SK-N-SH treated with all-trans-retinoic acid at 6 μM for 48 hours (cell line): Measurements from ENCODE around the gene CIT.

Source experiments
- ARNTL ChIP-seq: fragments of 450-650 bp; formaldehyde crosslinking; IDR thresholded peaks from 2 replicates; pipeline ENCODE4 v1.5.0; 2020; ENCODE audit warnings: low read depth, mild to moderate bottlenecking, moderate library complexity, borderline replicate concordance
- ESRRG ChIP-seq: fragments of 250-450 bp; sonication (Bioruptor Pico); IDR thresholded peaks from 2 replicates; pipeline ENCODE4 v1.6.1; 2021; ENCODE audit warnings: mild to moderate bottlenecking
- PPARA ChIP-seq: fragments of 250-450 bp; sonication (Bioruptor Pico); IDR thresholded peaks from 2 replicates; pipeline ENCODE4 v1.5.0; 2020; ENCODE audit warnings: mild to moderate bottlenecking, borderline replicate concordance
- RARB ChIP-seq: fragments of 250-450 bp; sonication (Bioruptor Pico); IDR thresholded peaks from 2 replicates; pipeline ENCODE4 v1.8.0; 2021; ENCODE audit warnings: mild to moderate bottlenecking, moderate library complexity
- SNAI2 ChIP-seq: fragments of 250-450 bp; sonication (Bioruptor Pico); IDR thresholded peaks from 2 replicates; pipeline ENCODE4 v1.5.0; 2020; ENCODE audit warnings: mild to moderate bottlenecking, moderate library complexity
- TCF4 ChIP-seq: fragments of 250-450 bp; sonication (Bioruptor Pico); IDR thresholded peaks from 2 replicates; pipeline ENCODE4 v1.8.0; 2021; ENCODE audit warnings: mild to moderate bottlenecking, moderate library complexity, borderline replicate concordance
- ZC3H10 ChIP-seq: fragments of 250-450 bp; sonication (Bioruptor Pico); IDR thresholded peaks from 2 replicates; pipeline ENCODE4 v1.5.1; 2021; ENCODE audit warnings: mild to moderate bottlenecking, moderate library complexity
- ZFP3 ChIP-seq: fragments of 250-450 bp; sonication (Bioruptor Pico); IDR thresholded peaks from 2 replicates; pipeline ENCODE4 v1.5.0; 2020; ENCODE audit warnings: mild to moderate bottlenecking, moderate library complexity
- TF ChIP-seq, protein P1 (sequence below): fragments of 250-450 bp; sonication (Bioruptor Pico); IDR thresholded peaks from 2 replicates; pipeline ENCODE4 v1.8.0; 2021; ENCODE audit warnings: low read depth, mild to moderate bottlenecking, moderate library complexity, borderline replicate concordance
- TF ChIP-seq, protein P2 (sequence below): fragments of 250-450 bp; sonication (Bioruptor Pico); IDR thresholded peaks from 2 replicates; pipeline ENCODE4 v1.8.0; 2020; ENCODE audit warnings: mild to moderate bottlenecking, moderate library complexity, borderline replicate concordance
- TF ChIP-seq, protein P3 (sequence below): fragments of 250-450 bp; sonication (Bioruptor Pico); IDR thresholded peaks from 2 replicates; pipeline ENCODE4 v1.5.0; 2020; ENCODE audit warnings: mild to moderate bottlenecking, moderate library complexity

DNA sequence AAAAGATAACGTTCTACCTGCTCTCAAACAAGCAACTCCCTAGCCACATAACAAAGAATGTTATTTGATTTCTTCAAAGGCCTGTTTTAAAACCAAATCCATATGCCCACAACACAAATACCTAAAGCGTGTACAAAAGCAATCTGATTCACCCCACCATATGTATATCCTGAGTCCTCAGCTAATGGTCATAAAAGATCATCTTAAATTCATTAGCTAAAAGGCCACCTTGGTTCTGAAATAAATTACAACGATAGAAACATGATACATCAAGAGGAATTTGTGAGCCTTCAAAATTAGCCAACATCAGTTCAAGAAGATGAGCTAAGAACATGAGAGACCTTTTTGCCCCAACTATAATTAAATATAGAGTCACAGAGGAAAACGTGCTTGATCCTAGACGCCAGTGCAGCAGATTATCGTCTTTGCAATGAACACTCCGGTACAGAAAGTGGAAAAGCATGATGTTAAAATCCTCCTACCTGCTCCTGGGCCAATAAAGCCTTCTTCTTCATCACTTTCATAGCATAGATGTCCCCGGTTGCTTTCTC is 20.0 kb downstream of the CIT start:
- no peak for TF ChIP-seq ARNTL
- TF ChIP-seq, protein P1, sequence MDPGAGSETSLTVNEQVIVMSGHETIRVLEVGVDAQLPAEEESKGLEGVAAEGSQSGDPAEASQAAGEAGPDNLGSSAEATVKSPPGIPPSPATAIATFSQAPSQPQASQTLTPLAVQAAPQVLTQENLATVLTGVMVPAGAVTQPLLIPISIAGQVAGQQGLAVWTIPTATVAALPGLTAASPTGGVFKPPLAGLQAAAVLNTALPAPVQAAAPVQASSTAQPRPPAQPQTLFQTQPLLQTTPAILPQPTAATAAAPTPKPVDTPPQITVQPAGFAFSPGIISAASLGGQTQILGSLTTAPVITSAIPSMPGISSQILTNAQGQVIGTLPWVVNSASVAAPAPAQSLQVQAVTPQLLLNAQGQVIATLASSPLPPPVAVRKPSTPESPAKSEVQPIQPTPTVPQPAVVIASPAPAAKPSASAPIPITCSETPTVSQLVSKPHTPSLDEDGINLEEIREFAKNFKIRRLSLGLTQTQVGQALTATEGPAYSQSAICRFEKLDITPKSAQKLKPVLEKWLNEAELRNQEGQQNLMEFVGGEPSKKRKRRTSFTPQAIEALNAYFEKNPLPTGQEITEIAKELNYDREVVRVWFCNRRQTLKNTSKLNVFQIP (CRISPR knock-in tag) = no peak
- TF ChIP-seq TCF4 (CRISPR knock-in tag) = no peak
- TF ChIP-seq PPARA (CRISPR knock-in tag) = no peak
- TF ChIP-seq, protein P2, sequence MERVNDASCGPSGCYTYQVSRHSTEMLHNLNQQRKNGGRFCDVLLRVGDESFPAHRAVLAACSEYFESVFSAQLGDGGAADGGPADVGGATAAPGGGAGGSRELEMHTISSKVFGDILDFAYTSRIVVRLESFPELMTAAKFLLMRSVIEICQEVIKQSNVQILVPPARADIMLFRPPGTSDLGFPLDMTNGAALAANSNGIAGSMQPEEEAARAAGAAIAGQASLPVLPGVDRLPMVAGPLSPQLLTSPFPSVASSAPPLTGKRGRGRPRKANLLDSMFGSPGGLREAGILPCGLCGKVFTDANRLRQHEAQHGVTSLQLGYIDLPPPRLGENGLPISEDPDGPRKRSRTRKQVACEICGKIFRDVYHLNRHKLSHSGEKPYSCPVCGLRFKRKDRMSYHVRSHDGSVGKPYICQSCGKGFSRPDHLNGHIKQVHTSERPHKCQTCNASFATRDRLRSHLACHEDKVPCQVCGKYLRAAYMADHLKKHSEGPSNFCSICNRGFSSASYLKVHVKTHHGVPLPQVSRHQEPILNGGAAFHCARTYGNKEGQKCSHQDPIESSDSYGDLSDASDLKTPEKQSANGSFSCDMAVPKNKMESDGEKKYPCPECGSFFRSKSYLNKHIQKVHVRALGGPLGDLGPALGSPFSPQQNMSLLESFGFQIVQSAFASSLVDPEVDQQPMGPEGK = no peak
- TF ChIP-seq, protein P3, sequence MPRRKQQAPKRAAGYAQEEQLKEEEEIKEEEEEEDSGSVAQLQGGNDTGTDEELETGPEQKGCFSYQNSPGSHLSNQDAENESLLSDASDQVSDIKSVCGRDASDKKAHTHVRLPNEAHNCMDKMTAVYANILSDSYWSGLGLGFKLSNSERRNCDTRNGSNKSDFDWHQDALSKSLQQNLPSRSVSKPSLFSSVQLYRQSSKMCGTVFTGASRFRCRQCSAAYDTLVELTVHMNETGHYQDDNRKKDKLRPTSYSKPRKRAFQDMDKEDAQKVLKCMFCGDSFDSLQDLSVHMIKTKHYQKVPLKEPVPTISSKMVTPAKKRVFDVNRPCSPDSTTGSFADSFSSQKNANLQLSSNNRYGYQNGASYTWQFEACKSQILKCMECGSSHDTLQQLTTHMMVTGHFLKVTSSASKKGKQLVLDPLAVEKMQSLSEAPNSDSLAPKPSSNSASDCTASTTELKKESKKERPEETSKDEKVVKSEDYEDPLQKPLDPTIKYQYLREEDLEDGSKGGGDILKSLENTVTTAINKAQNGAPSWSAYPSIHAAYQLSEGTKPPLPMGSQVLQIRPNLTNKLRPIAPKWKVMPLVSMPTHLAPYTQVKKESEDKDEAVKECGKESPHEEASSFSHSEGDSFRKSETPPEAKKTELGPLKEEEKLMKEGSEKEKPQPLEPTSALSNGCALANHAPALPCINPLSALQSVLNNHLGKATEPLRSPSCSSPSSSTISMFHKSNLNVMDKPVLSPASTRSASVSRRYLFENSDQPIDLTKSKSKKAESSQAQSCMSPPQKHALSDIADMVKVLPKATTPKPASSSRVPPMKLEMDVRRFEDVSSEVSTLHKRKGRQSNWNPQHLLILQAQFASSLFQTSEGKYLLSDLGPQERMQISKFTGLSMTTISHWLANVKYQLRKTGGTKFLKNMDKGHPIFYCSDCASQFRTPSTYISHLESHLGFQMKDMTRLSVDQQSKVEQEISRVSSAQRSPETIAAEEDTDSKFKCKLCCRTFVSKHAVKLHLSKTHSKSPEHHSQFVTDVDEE (CRISPR knock-in tag) = no peak
- TF ChIP-seq ZC3H10 = no peak
- no peak for TF ChIP-seq ESRRG (CRISPR knock-in tag)
- TF ChIP-seq RARB (CRISPR knock-in tag) = no peak
- TF ChIP-seq SNAI2 (CRISPR knock-in tag) = no peak
- TF ChIP-seq ZFP3 (CRISPR knock-in tag) = no peak
